ENCODE measurements around the gene CLUH.

GRCh38 chr17:2718150-2718938 is 6.8 kb upstream of the CLUH start:
- TF ChIP-seq CTCF (conservative IDR thresholded peaks at IDR 0.05; ENCODE audit: low read length) (no peak), EZH2phosphoT487 (IDR thresholded peaks at IDR 0.05; ENCODE audit: borderline replicate concordance) (no peak)
